GM21576 (cell line): ENCODE measurements around the gene CCSER1.
"Not testable (repeated sequence)": the region's sequence is repeated elsewhere in the genome, so short reads cannot be mapped to it uniquely, and the experiment has no call there.

Experiments used
- ATAC-seq: cut with Tn5 transposase; IDR thresholded peaks from one replicate; pipeline ENCODE4 v1.9.1; 2021; ENCODE audit warnings: mild to moderate bottlenecking, moderate library complexity; ENCODE audit not compliant: unreplicated experiment

CCSER1 gene

DNA sequence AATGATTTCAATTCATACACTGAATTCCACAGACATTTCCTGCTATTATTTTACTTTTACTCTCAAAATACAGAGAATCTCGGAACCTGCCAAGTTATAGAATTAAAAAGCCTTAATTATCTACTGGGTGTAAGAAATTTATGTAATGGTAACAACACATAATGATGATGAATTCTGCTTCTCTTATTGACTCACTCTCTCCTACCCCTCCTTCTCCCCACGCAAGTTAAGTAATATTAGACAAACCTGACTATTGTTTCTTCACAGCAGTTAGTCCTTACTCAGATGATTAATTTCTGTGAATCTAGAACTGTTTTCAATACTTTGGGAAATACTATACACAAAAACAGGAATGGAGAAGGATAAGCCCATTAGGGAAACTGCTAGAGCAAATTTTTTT lies 762.0 kb downstream of the CCSER1 start:
- ATAC-seq = no peak

DNA sequence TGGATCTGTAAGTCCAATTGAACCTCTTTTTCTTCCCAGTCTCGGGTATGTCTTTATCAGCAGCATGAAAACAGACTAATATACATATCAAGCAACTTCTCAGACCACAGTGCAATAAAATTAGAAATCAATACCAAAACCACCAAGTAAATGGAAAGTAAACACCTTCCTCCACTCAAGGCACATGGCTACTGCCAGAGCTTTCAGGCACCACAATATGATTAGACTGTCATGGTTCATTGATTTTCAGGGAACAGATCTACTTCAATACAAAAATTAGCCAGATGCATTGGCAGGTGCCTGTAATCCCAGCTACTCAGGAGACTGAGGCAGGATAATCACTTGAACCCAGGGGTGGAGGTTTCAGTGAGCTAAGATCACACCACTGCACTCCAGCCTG lies 776.2 kb downstream of the CCSER1 start:
- ATAC-seq = not testable (repeated sequence)

DNA sequence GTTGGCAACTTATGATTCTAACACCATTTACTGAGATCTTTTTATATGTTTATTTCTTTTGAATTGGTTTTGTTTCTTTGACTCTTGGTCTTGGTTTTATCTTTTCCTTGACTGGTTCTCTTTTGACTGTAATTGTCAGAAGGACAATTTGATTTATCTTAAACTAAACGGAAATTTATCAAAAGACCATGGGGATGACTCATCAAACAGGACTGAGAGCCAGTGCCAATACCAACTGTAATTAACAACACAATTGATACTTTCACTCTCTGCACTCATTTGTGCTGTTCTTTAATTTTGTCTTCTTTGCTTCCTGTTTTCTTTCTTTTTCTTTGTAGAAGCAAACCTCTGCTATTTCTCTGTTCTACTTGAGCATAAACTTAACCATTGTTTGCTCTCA lies 776.8 kb downstream of the CCSER1 start:
- ATAC-seq = no peak

DNA sequence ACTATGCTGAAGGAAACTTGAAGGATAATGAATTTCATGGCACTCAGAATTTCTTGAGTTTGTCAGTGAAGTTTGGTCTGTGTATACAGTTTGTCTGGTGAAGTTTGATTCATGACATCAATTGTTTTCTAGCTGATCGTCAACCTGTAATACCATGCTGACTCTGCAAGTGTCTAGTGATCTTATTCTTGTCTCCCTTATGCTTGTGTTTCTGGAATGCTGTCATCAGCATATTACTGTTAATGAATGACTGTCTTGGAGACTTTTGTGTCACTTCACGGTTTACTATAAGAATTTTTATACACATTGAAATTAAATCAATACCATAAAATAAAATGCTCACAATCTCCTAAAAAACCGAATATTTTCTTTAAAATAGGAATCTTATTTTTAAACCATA lies 779.0 kb downstream of the CCSER1 start:
- no peak for ATAC-seq

DNA sequence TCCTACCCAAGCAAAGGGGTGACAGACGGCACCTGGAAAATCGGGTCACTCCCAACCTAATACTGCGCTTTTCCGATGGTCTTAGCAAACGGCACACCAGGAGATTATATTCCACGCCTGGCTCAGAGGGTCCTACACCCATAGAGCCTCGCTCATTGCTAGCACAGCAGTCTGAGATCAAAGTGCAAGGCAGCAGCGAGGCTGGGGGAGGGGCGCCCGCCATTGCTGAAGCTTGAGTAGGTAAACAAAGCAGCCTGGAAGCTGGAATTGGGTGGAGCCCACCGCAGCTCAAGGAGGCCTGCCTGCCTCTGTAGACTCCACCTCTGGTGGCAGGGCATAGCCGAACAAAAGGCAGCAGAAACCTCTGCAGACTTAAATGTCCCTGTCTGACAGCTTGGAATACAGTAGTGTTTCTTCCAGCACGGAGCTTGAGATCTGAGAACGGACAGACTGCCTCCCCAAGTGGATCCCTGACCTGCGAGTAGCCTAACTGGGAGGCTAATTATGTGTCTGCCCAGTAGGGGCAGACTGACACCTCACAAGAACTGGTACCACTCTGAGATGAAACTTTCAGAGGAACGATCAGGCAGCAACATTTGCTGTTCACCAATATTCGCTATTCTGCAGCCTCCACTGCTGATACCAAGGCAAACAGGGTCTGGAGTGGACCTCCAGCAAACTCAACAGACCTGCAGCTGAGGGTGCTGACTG lies 784.7 kb downstream of the CCSER1 start:
- ATAC-seq = not testable (repeated sequence)

DNA sequence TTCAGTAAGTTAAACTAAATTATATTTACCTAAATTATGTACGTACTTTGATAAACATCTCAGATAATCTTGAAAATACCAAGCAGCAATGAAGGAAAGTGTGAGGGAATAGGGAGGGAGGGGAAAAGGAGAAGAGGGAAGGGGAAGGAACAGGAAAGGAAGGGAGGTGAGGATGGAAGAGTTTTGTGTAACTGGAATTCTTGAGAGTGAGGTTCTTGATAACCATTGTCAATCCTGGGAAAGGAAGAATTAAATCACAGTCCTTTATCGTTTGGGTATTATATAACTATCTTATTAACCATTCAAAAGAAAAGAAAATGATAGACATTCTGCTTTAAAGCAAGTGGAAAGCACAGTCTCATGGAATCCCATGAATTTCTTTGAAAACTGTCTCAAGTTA lies 795.0 kb downstream of the CCSER1 start:
- no peak for ATAC-seq

DNA sequence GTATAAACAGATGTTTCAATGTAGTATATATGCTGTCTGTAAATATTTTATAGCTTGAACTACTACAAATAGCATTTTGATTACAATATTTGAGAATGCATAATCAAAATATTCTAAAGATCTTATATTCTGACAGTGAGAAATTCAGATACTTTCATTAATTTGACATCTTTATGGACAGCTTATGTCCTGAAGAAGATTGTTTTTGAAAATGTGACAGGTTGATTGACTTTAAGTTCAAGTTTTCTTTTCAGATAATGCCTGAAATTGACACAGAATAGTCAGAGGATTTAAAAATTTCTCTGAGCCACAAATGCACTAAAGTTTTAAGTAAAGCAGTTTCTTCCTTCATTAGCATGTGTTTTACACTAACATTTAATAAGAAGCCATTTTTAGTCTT lies 799.8 kb downstream of the CCSER1 start:
- no peak for ATAC-seq

DNA sequence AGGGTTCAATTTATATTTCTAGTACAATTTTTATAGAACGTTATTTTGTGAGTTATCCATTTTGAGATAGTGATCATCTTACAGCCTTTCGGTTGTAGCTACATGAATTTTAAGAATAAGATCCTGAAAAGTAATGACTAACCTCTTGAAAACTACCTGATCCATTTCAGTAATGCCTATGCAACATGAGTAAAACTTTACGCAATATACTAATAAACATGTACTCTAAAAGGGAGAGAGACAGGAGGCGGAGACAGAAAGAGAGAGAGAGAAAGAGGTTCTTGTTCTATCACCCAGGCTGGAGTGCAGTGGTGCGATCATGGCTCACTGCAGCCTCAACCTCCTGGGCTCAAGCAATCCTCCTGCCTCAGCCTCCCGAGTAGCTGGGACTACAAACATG lies 816.1 kb downstream of the CCSER1 start:
- ATAC-seq = no peak

DNA sequence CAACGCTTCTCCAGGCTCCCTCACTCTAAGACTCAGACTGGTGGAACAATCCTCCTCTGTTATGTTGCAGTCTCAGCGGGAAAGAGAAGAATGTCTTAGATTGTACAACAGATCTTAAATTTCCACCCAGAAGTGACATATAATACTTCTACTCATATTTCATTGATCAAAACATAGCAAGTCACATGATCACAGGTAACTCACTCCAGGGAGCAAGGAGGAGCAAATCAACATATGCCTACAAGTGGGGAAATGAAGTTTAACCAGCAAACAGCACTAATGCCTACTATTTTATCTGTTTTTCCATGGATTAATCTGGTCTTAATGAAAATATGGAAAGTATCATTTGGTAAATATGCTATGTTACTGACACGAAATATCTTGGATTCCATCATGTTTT lies 819.8 kb downstream of the CCSER1 start:
- no peak for ATAC-seq

DNA sequence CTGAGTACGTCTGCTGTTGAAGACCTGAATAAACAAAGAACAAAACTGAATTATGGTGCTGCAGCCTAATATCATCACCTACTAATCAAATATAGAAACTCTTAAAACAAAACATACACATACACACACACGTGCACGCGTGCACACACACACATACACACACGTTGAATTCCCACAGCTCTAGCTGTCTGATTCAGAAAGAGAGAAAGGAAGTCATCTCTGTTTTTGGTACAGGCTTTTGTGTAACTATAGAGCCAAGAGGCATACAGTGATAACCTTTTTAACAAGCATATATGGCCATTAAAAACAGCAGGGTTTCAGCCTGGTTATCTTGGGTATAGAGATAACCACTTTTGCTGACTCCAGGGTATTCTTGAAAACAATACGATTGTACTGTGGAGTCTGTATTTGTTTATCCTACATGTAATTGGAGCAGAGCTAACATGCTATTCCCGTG lies 823.2 kb downstream of the CCSER1 start:
- ATAC-seq = no peak

DNA sequence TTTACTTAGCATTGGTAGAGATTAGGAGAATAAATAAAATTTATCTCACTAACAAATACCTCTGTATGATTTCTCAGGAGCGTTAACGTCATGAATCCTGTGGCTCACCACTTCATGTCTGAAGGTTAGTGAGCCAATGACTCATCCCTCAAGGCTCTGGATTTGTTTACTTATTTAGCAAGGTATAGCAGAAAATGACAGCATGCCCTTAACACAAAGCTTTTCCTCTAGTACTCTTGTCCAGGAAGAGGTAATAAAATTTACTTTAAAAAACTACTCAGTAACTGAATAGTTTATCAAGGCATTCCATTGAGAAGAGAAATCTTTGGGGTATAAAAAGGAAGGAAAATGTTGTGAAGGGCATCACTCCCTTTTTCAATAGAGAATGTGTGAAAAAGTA lies 823.8 kb downstream of the CCSER1 start:
- ATAC-seq = no peak

DNA sequence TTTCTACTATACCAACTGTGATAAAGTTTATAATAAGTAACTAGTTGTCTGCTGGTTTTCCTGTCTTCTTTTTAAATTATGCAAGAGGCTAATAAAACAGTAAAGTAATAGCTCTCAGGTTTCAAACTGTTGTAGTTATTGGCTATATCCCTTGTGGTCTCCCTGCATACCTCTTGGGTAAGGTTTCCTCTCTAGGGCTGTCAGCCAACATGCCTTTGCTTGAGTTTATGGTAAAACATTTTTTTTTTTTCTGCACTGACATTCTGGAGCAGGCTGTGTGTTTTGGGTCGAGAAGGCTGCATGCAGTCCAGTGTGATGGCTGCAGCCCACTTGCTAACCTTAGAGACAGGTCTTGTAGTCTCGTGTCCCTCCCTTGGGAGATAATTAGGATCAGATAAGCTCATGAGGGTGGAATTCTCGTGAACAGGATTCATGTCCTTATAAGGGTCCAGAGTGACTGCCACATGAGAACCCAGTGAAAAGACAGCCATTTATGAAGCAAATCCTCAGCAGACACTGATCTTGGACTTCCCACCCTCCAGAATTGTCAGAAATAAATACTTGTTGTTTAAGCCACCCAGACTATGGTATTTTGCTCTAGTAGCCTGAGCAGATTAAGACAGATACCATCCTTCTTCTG lies 831.2 kb downstream of the CCSER1 start:
- ATAC-seq = no peak

DNA sequence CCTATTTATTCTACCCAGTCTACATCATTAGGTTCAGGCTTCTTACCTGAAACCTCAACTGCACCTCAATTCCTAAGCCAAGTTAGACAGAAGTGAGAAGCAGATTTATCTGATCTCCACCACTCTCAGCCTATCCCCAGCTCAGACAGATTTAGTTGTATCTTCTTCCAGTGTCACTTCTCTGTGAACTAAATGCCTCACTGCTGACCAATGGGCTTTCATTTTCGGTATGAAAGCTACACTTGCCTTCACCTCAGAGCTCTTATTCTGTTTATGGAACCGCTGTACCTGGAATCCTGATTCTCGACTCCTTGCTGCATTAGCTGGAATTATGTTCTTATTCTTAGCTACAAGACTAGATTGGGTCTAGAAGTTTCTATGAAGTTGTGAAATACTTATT lies 833.2 kb downstream of the CCSER1 start:
- no peak for ATAC-seq

DNA sequence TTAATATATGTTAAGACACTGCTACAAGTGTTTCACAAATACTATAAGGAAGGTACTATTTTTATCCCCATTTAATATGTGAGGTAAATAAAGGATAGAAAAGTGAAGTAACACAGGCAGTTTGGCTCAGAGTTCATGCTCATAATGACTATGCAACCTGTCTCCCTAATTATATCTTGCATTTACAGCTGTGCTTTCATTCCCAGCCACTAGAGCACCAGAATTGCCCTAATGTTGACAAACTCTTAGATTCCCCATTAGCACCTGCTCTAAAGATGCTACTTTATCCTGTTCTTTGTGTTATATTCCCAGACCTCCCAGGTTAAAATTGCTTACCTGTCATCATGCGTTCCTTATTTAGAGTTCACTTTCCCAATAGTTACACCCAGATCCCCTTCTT lies 833.6 kb downstream of the CCSER1 start:
- no peak for ATAC-seq

DNA sequence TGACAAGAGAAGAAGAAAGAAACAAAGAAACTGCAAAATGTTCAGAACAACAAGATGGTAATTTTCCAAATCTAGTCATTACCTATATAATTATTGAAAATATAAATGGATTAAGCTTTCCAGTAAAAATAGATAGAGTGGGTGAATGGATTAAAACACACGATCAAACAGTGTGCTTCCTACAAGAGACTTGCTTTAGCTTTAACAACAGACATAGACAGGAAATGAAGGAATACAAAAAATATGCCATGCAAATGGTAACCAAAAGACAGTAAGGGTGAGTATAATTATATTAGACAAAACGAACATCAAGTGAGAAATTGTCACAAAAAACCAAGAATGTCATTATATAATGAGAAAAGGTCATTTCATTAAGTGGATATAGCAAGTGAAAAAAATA lies 842.8 kb downstream of the CCSER1 start:
- ATAC-seq = no peak

DNA sequence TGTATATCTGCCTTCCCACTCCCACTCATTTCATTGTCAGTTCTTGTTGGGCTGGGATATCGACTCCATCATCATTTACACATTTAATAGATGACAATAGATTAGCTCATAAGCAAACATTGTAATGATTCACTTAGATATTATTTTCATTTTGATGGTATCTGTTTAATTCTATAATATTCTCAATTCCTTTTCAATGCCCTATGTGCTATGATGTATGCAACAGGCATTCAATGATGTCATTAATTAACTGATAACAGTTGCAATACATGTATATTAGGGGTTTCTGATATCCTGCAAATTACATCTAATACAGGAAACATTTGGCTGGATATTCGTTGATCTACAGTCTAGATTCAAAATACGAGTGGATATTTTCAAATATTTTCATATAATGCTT lies 850.5 kb downstream of the CCSER1 start:
- no peak for ATAC-seq

DNA sequence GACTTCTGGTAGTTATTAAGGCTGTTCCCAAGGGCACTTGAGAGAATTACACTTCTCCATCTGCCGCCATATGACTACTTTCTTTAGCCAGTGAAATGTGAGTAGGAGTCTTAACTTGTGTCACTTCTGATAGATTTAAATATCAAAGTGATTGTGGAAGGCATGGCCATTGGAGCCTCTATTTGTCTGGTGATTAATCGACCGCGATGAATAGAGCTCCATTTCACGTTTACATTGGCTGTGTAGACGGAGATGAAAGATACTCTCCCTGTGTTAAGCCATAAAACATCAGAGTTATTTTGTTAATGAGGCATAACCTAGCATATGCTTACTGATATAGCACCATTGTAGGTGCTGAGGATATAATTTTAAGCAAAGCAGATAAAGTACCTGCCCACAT lies 852.4 kb downstream of the CCSER1 start:
- no peak for ATAC-seq

DNA sequence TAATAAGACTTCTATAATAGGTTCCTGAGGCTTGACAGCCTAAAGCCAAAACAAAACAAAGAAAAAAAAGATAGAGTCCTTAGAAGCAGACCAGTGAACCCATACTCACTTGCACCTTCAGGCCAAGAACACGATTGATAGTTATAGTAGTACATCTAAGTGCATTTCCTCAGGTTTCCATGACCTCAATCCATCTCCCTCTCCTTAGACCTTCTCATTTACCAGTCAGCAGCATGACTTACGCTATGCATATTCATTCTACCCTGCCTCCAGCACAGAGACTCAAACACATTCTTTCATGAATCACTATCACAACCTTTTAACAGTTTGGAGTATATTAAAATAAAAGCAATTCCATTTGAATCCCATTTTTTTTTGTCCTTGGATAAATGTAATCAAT lies 855.6 kb downstream of the CCSER1 start:
- ATAC-seq = no peak

DNA sequence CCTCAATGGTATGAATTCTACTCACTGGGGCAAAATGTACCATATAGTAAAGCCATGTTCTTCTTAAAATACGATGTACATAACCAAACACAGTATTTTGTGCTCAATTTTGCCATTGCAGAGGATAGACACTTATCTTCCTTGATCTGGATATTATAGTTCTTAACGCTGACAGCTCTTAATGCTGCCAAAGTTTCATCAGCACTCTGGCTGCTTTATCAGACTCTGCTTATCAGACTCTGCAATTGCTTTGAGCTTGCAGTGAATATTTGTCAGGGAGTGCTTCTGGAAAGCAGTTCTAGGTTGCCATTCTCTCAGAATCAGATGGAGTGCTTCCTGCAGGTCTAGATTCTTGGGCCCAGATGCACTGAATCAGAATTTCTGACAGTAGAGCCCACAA lies 863.1 kb downstream of the CCSER1 start:
- ATAC-seq = no peak

DNA sequence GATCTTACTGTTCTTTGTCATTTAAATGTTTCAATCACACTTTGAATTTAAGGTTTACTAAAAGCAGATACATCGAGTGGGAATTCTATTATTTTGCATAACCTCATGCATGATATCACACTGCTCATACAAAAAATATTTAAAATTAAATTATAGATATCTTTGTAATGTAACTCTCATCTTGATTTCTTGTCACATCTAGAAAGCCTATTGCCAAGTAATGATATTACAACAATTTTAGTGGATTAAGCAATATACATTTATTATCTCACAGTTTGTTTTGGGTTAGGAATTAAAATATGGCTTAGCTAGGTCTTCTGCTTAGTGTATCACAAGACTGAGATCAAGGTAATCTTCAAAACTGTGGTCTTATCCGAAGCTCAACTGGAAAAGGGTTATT lies 865.0 kb downstream of the CCSER1 start:
- no peak for ATAC-seq

DNA sequence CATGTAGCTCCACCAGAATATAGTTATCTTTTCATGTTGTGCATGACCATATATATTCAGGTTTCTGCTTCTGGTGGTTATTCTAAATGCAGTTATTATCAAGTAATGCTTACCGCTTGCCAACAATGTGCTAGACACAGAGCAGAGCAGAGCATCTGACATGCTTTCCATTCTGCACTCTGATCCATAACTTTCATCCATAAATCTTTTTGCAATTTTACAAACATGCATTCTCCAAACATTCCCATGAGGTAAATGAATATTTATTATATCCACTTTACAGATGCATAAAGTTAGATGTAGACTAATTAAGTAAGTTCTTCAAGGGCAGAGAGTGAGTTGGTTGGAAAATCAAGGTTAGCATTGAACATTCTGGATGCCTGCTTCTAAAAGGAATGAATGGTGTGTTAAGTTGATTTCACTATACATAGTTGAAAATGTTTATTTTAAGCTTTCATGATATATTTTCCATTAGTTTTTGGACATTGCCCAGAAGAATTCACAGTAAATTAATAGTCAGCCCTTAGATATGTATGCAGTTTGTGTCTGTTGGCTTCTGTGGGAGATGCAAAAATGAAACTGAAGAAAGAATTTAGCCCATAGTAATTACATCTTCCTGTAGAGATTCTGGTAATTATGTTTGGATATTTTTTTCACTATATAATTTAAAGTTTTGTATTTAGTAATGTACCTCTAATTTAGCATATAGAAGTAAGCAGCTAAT lies 867.8 kb downstream of the CCSER1 start:
- no peak for ATAC-seq

DNA sequence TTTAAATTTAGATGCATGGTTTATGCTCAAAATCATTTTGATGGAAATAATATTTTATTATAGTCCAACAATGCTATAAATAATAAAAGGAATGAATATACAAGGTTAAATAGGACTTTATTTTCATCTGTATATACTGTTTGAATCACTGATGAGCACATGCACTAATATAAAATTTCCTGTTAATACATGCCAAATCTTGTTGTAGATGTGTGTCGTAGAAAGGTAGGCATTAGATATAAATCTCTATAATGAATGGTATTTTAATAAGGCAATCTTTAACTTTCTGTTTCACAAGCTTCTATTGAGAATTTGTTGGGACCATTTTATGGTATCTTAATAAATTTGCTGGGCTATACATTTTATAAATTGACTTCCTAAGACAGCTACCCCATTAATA lies 868.8 kb downstream of the CCSER1 start:
- no peak for ATAC-seq
